B cell (primary cell): ENCODE measurements around the gene CYFIP1.

Experiments
- EZH2 ChIP-seq: IDR thresholded peaks from 2 replicates; pipeline ENCODE4 v1.6.1; 2012; ENCODE audit warnings: borderline replicate concordance, low read depth, mild to moderate bottlenecking, moderate library complexity, low read length; ENCODE audit not compliant: insufficient read depth, poor library complexity, severe bottlenecking
- TF ChIP-seq, protein P1 (sequence below): fragments of 200-600 bp; IDR thresholded peaks from one replicate; pipeline ENCODE4 v1.8.0; 2022; ENCODE audit warnings: antibody characterized with exemption, mild to moderate bottlenecking

DNA sequence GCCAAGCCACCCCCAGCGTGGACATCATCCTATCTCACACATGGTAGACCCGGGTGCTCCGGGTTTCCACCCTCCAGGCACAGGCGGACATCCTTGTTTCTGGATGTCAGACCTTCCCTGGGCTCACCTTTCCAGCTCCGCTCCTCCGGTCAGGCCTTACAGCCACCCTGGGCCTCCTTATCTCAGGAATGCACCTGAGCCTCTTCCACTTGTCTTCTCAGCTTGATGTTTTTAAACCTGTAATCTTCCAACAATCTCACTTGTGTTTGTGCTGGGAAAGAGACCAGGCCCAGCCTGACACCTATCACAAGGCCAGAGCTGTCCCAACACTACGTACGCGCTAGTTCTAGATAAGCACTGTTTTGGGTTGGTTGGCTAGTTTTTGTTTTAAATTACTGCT, 87.8 kb downstream of the CYFIP1 start:
- TF ChIP-seq, protein P1, sequence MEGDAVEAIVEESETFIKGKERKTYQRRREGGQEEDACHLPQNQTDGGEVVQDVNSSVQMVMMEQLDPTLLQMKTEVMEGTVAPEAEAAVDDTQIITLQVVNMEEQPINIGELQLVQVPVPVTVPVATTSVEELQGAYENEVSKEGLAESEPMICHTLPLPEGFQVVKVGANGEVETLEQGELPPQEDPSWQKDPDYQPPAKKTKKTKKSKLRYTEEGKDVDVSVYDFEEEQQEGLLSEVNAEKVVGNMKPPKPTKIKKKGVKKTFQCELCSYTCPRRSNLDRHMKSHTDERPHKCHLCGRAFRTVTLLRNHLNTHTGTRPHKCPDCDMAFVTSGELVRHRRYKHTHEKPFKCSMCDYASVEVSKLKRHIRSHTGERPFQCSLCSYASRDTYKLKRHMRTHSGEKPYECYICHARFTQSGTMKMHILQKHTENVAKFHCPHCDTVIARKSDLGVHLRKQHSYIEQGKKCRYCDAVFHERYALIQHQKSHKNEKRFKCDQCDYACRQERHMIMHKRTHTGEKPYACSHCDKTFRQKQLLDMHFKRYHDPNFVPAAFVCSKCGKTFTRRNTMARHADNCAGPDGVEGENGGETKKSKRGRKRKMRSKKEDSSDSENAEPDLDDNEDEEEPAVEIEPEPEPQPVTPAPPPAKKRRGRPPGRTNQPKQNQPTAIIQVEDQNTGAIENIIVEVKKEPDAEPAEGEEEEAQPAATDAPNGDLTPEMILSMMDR = no peak
- no peak for TF ChIP-seq EZH2
